A549 (cell line): ENCODE measurements around the gene VSX1.

Source experiments
- CEBPB ChIP-seq, 2 experiments: fragments of >200 bp in 1 of 2; sonication (Bioruptor Twin) in 1 of 2; formaldehyde crosslinking in 1 of 2; IDR thresholded peaks; 2 replicates each; pipeline ENCODE4 v1.6.1; 2012 to 2016
- EP300 ChIP-seq, 2 experiments: fragments of >200 bp; sonication (Bioruptor Twin); formaldehyde crosslinking; IDR thresholded peaks; 2 replicates in 1 of 2; 3 replicates in 1 of 2; pipeline ENCODE4 v1.6.1; 2016 to 2017
- ESRRA ChIP-seq: fragments of 150-350 bp; IDR thresholded peaks from 2 replicates; pipeline ENCODE4 v1.6.1; 2014; ENCODE audit warnings: mild to moderate bottlenecking, low read length, borderline replicate concordance
- HDAC2 ChIP-seq: fragments of 200-600 bp; sonication (generic); IDR thresholded peaks from 2 replicates; pipeline ENCODE4 v1.6.1; 2016
- KDM5A ChIP-seq: fragments of 200-600 bp; sonication (generic); IDR thresholded peaks from 2 replicates; pipeline ENCODE4 v1.6.1; 2016; ENCODE audit warnings: antibody characterized with exemption, mild to moderate bottlenecking
- POLR2A ChIP-seq: IDR thresholded peaks from 2 replicates; pipeline ENCODE4 v1.6.1; 2012; ENCODE audit warnings: mild to moderate bottlenecking, low read length
- RCOR1 ChIP-seq: fragments of 150-350 bp; IDR thresholded peaks from 2 replicates; pipeline ENCODE4 v1.6.1; 2014; ENCODE audit warnings: antibody characterized with exemption, low read length, low read depth
- SMC3 ChIP-seq: fragments of >200 bp; sonication (Bioruptor Twin); formaldehyde crosslinking; IDR thresholded peaks from 3 replicates; pipeline ENCODE4 v1.6.1; 2018; ENCODE audit warnings: inconsistent platforms
- SREBF2 ChIP-seq: fragments of 450-650 bp; IDR thresholded peaks from 2 replicates; pipeline ENCODE4 v1.6.1; 2014; ENCODE audit warnings: mild to moderate bottlenecking, moderate library complexity
- ZFP36 ChIP-seq: fragments of 450-650 bp; IDR thresholded peaks from 2 replicates; pipeline ENCODE4 v1.6.1; 2014; ENCODE audit warnings: borderline replicate concordance; ENCODE audit not compliant: partially characterized antibody
- ZNF302 ChIP-seq: fragments of 250-450 bp; sonication (Bioruptor Pico); IDR thresholded peaks from 2 replicates; pipeline ENCODE4 v1.9.0; 2021; ENCODE audit warnings: inconsistent platforms, mild to moderate bottlenecking, moderate library complexity
- TF ChIP-seq, protein P1 (sequence below): fragments of >200 bp; sonication (Bioruptor Twin); formaldehyde crosslinking; IDR thresholded peaks from 3 replicates; pipeline ENCODE4 v1.5.1; 2016

DNA sequence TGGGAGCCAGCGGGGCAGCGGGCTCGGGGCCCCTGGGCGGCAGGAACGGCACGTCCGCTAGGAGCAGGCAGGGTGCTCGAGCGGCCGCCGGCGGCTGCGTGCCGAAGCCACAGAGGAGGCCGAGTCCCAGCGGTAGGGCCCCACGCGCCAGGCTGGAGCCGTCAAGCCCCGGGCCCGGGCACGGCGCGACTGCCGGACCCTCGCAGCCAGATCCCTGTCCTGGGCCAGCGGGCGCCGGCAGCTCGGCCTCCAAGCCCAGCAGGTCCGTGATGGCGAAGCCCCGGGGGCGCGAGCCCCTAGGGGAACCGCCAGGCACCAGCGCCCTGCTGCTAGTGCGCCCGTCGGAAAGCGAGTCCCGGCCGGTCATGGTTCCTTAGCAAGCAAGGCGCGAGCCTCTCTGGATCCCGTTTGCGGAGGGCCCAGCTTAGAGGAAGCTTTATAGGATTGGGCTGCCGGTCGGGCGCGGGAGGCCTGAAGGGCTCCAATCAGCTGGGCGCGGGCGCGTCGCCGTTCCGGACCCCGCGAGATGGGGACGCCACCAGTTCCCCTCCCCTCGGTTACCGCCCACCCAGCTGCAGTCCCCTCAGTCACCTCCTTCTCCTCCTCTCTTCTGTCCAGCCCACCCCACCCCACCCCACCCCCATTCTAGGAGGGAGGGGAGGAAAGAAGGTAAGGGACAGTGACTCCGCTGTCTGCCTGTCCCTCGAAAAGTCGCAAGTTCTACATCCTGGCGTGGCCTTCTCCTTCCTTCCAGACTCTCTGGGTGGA lies at the start of gene VSX1:
- TF ChIP-seq, protein P1, sequence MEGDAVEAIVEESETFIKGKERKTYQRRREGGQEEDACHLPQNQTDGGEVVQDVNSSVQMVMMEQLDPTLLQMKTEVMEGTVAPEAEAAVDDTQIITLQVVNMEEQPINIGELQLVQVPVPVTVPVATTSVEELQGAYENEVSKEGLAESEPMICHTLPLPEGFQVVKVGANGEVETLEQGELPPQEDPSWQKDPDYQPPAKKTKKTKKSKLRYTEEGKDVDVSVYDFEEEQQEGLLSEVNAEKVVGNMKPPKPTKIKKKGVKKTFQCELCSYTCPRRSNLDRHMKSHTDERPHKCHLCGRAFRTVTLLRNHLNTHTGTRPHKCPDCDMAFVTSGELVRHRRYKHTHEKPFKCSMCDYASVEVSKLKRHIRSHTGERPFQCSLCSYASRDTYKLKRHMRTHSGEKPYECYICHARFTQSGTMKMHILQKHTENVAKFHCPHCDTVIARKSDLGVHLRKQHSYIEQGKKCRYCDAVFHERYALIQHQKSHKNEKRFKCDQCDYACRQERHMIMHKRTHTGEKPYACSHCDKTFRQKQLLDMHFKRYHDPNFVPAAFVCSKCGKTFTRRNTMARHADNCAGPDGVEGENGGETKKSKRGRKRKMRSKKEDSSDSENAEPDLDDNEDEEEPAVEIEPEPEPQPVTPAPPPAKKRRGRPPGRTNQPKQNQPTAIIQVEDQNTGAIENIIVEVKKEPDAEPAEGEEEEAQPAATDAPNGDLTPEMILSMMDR, result no peak
- TF ChIP-seq POLR2A (no peak), SMC3 (no peak), ZNF302 (CRISPR knock-in tag) (no peak), EP300 (IDR thresholded peaks at IDR 0.05) (no peak), RCOR1 (no peak), ESRRA (no peak), SREBF2 (no peak), ZFP36 (no peak), CEBPB (IDR thresholded peaks at IDR 0.05) (no peak), KDM5A (no peak), HDAC2 (no peak)
